Islet precursor cell (in vitro differentiated cells): ENCODE results near the gene ALG13.
"Not testable (repeated sequence)": the region's sequence is repeated elsewhere in the genome, so short reads cannot be mapped to it uniquely, and the experiment has no call there.

Experiments
- DNase-seq: peaks from one replicate; pipeline ENCODE4 v3.0.0-alpha.2; 2018

ALG13 gene

GRCh38 chrX:111680988-111681779 lies at the start of gene ALG13:
TSS of gene ALG13 (plus strand) at chrX:111681170. CDS start at chrX:111681219, 49 bp downstream.
- peak; percentile 95 for DNase-seq

- no peak for DNase-seq
These were observed 45.9 kb upstream of the ALG13 start for GRCh38 chrX:111634823-111635729.

GRCh38 chrX:111641969-111642368 lies 39.0 kb upstream of the ALG13 start:
- DNase-seq: no peak

- not testable (repeated sequence) for DNase-seq
These were observed 35.8 kb upstream of the ALG13 start for GRCh38 chrX:111645165-111645564.

- DNase-seq: no peak
These were observed 35.4 kb upstream of the ALG13 start for GRCh38 chrX:111645607-111646006.

- DNase-seq: no peak
These were observed 34.5 kb upstream of the ALG13 start for GRCh38 chrX:111646515-111646914.

- no peak for DNase-seq
These were observed 32.2 kb upstream of the ALG13 start for GRCh38 chrX:111648802-111649201.

GRCh38 chrX:111649638-111650037 lies 31.3 kb upstream of the ALG13 start:
- no peak for DNase-seq

- DNase-seq: no peak
These were observed 30.1 kb upstream of the ALG13 start for GRCh38 chrX:111650845-111651244.

GRCh38 chrX:111652719-111653118 lies 28.3 kb upstream of the ALG13 start:
- DNase-seq: no peak

GRCh38 chrX:111661241-111661640 lies 19.7 kb upstream of the ALG13 start:
- no peak for DNase-seq

- DNase-seq: no peak
These were observed 18.7 kb upstream of the ALG13 start for GRCh38 chrX:111662292-111662691.

- no peak for DNase-seq
These were observed 9.3 kb upstream of the ALG13 start for GRCh38 chrX:111671668-111672067.

GRCh38 chrX:111687305-111687704 lies 6.3 kb downstream of the ALG13 start:
- no peak for DNase-seq

- no peak for DNase-seq
These were observed 14.4 kb downstream of the ALG13 start for GRCh38 chrX:111695297-111695880.

GRCh38 chrX:111719426-111720210 lies 38.6 kb downstream of the ALG13 start:
- no peak for DNase-seq

- DNase-seq: no peak
These were observed 47.1 kb downstream of the ALG13 start for GRCh38 chrX:111728096-111728495.

GRCh38 chrX:111731351-111731750 lies 50.4 kb downstream of the ALG13 start:
- DNase-seq: no peak

- DNase-seq: no peak
These were observed 55.6 kb downstream of the ALG13 start for GRCh38 chrX:111736571-111736970.

GRCh38 chrX:111742018-111742417 lies 61.0 kb downstream of the ALG13 start:
- no peak for DNase-seq

- DNase-seq: no peak
These were observed 62.3 kb downstream of the ALG13 start for GRCh38 chrX:111743316-111743715.

- DNase-seq: no peak
These were observed 75.5 kb downstream of the ALG13 start for GRCh38 chrX:111756486-111756885.

- DNase-seq: no peak
These were observed 78.7 kb downstream of the ALG13 start for GRCh38 chrX:111759686-111760085.
